ENCODE results near the gene PWWP2B. TPM values are rescaled to one million over a fixed set of nuclear protein-coding genes. Genes with fewer than 3 reads are reported as not detected.

Gene PWWP2B
- total and polyA plus RNA-seq, 9 of the 15 experiments (the other 6 are each of a cell fraction or from before 2014, with no cell fraction given) = 0.07 to 9.2 (median 1.6) TPM; not detected in 1

DNA sequence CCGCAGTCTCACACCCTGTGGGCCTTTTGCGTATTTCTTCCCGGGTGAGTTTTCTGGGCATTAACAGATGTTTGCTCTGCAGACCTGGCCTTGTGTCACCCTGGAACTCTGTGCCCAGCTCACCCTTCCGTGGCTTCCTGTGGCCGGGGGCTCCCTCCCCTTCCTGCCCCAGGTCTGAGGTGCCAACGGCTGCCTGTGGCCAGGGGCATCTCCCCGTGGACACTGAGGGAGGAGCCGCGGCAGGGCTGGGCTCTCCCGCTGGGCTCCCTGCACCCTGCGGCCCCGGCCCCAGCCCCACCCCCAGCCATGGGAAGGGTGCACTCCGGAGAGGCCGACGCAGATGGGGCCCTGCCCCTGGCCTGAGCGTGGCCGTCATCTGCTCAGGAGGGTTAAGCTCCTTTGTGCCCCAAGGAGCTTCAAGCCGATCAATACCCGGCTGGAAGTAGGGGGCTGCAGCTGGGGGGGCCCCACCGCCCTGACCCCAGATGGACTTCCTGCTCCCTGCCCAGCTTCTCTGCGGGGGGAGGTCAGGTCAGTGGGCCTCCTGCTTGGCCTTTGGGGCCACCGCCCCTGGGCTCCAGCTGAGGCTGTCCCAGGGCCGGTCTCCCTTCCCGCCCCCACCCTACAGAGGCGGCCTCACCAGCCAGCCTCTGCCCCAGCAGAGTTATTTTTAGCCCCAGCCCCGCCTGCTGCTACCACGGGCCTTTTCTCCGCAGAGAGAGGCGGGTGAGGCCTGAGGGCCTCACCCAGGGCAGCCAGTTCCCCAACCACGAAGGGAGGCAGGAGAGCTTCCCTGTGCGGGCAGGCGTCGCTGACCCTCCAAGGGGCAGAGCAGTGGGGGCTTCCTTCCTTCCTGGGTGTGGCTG, 24.2 kb downstream of the PWWP2B start (continued):
- TF ChIP-seq, protein P1, sequence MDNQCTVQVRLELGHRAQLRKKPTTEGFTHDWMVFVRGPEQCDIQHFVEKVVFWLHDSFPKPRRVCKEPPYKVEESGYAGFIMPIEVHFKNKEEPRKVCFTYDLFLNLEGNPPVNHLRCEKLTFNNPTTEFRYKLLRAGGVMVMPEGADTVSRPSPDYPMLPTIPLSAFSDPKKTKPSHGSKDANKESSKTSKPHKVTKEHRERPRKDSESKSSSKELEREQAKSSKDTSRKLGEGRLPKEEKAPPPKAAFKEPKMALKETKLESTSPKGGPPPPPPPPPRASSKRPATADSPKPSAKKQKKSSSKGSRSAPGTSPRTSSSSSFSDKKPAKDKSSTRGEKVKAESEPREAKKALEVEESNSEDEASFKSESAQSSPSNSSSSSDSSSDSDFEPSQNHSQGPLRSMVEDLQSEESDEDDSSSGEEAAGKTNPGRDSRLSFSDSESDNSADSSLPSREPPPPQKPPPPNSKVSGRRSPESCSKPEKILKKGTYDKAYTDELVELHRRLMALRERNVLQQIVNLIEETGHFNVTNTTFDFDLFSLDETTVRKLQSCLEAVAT (IDR thresholded peaks at IDR 0.05) = no peak
- TF ChIP-seq ZNF507 (tag; conservative IDR thresholded peaks at IDR 0.05) (no peak), ZNF707 (CRISPR knock-in tag; conservative IDR thresholded peaks at IDR 0.05) (no peak), TRIM28 (IDR thresholded peaks at IDR 0.05) (no peak), FOXK2 (conservative IDR thresholded peaks at IDR 0.05 in 1 of 2, IDR thresholded peaks at IDR 0.05 in 1 of 2; ENCODE audit: low read depth in 2 of 2) (no peak), HDAC2 (IDR thresholded peaks at IDR 0.05) (peak; percentile 21; the same call in 1 of the 2 replicates), SMAD2 (IDR thresholded peaks at IDR 0.05; ENCODE audit: low read depth, low read length) (no peak), PCBP1 (IDR thresholded peaks at IDR 0.05; ENCODE audit: low read depth, low read length, poor library complexity, severe bottlenecking) (no peak), NFIC (IDR thresholded peaks at IDR 0.05) (no peak), TEAD1 (CRISPR knock-in tag; IDR thresholded peaks at IDR 0.05) (no peak), TAF7 (tag; IDR thresholded peaks at IDR 0.05) (no peak), EWSR1 (IDR thresholded peaks at IDR 0.05; ENCODE audit: borderline replicate concordance, low read depth, partially characterized antibody) (no peak), MAZ (CRISPR knock-in tag; conservative IDR thresholded peaks at IDR 0.05 in 1 of 2, IDR thresholded peaks at IDR 0.05 in 1 of 2) (peak in 1 of 2 experiments; percentile 65; a peak in 1 of 4 replicates), SIN3A (IDR thresholded peaks at IDR 0.05; ENCODE audit: borderline replicate concordance in 2 of 2, control insufficient read depth in 1 of 2, low read depth in 2 of 2, low read length in 2 of 2) (no peak)
- TF ChIP-seq, protein P2, sequence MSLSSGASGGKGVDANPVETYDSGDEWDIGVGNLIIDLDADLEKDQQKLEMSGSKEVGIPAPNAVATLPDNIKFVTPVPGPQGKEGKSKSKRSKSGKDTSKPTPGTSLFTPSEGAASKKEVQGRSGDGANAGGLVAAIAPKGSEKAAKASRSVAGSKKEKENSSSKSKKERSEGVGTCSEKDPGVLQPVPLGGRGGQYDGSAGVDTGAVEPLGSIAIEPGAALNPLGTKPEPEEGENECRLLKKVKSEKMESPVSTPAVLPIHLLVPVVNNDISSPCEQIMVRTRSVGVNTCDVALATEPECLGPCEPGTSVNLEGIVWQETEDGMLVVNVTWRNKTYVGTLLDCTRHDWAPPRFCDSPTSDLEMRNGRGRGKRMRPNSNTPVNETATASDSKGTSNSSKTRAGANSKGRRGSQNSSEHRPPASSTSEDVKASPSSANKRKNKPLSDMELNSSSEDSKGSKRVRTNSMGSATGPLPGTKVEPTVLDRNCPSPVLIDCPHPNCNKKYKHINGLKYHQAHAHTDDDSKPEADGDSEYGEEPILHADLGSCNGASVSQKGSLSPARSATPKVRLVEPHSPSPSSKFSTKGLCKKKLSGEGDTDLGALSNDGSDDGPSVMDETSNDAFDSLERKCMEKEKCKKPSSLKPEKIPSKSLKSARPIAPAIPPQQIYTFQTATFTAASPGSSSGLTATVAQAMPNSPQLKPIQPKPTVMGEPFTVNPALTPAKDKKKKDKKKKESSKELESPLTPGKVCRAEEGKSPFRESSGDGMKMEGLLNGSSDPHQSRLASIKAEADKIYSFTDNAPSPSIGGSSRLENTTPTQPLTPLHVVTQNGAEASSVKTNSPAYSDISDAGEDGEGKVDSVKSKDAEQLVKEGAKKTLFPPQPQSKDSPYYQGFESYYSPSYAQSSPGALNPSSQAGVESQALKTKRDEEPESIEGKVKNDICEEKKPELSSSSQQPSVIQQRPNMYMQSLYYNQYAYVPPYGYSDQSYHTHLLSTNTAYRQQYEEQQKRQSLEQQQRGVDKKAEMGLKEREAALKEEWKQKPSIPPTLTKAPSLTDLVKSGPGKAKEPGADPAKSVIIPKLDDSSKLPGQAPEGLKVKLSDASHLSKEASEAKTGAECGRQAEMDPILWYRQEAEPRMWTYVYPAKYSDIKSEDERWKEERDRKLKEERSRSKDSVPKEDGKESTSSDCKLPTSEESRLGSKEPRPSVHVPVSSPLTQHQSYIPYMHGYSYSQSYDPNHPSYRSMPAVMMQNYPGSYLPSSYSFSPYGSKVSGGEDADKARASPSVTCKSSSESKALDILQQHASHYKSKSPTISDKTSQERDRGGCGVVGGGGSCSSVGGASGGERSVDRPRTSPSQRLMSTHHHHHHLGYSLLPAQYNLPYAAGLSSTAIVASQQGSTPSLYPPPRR (CRISPR knock-in tag; IDR thresholded peaks at IDR 0.05; ENCODE audit: borderline replicate concordance) = no peak
- TF ChIP-seq, protein P3, sequence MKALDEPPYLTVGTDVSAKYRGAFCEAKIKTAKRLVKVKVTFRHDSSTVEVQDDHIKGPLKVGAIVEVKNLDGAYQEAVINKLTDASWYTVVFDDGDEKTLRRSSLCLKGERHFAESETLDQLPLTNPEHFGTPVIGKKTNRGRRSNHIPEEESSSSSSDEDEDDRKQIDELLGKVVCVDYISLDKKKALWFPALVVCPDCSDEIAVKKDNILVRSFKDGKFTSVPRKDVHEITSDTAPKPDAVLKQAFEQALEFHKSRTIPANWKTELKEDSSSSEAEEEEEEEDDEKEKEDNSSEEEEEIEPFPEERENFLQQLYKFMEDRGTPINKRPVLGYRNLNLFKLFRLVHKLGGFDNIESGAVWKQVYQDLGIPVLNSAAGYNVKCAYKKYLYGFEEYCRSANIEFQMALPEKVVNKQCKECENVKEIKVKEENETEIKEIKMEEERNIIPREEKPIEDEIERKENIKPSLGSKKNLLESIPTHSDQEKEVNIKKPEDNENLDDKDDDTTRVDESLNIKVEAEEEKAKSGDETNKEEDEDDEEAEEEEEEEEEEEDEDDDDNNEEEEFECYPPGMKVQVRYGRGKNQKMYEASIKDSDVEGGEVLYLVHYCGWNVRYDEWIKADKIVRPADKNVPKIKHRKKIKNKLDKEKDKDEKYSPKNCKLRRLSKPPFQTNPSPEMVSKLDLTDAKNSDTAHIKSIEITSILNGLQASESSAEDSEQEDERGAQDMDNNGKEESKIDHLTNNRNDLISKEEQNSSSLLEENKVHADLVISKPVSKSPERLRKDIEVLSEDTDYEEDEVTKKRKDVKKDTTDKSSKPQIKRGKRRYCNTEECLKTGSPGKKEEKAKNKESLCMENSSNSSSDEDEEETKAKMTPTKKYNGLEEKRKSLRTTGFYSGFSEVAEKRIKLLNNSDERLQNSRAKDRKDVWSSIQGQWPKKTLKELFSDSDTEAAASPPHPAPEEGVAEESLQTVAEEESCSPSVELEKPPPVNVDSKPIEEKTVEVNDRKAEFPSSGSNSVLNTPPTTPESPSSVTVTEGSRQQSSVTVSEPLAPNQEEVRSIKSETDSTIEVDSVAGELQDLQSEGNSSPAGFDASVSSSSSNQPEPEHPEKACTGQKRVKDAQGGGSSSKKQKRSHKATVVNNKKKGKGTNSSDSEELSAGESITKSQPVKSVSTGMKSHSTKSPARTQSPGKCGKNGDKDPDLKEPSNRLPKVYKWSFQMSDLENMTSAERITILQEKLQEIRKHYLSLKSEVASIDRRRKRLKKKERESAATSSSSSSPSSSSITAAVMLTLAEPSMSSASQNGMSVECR (CRISPR knock-in tag; IDR thresholded peaks at IDR 0.05) = no peak

Data from K562 (cell line).